NCI-H1092 (cell line): Measurements from ENCODE around the gene PDE3B.
A peak's percentile ranks its signal among the peaks of the same experiment; 100 is the strongest.
"Not testable (repeated sequence)": the region's sequence is repeated elsewhere in the genome, so short reads cannot be mapped to it uniquely, and the experiment has no call there.

Experiments used
- DNase-seq: peaks from one replicate; lab custom pipeline; 2025; lab: John Stamatoyannopoulos, UW

The PDE3B gene

GRCh38 chr11:14643697-14644225 is at the start of gene PDE3B:
TSS of gene PDE3B (plus strand) at chr11:14643804. CDS start at chr11:14644076, 272 bp downstream.
- DNase-seq, result peak; percentile 64

GRCh38 chr11:14595261-14595660 is 48.3 kb upstream of the PDE3B start:
- DNase-seq, result not testable (repeated sequence)

- no peak for DNase-seq
Observed at GRCh38 chr11:14607713-14608112, 35.9 kb upstream of the PDE3B start.

GRCh38 chr11:14609902-14610301 is 33.7 kb upstream of the PDE3B start:
- no peak for DNase-seq

- DNase-seq, result no peak
Observed at GRCh38 chr11:14611939-14612338, 31.7 kb upstream of the PDE3B start.

GRCh38 chr11:14612694-14613093 is 30.9 kb upstream of the PDE3B start:
- no peak for DNase-seq

GRCh38 chr11:14614091-14614622 is 29.4 kb upstream of the PDE3B start:
- DNase-seq, result no peak

- DNase-seq, result no peak
Observed at GRCh38 chr11:14617241-14618027, 26.2 kb upstream of the PDE3B start.

GRCh38 chr11:14618060-14618459 is 25.5 kb upstream of the PDE3B start:
- DNase-seq, result no peak

GRCh38 chr11:14619603-14620531 is 23.7 kb upstream of the PDE3B start:
- DNase-seq, result no peak

GRCh38 chr11:14622223-14622954 is 21.2 kb upstream of the PDE3B start:
- no peak for DNase-seq

- no peak for DNase-seq
Observed at GRCh38 chr11:14623036-14623435, 20.6 kb upstream of the PDE3B start.

- no peak for DNase-seq
Observed at GRCh38 chr11:14625586-14626205, 17.9 kb upstream of the PDE3B start.

- DNase-seq, result no peak
Observed at GRCh38 chr11:14626650-14627049, 17.0 kb upstream of the PDE3B start.

- DNase-seq, result not testable (repeated sequence)
Observed at GRCh38 chr11:14633506-14634224, 9.9 kb upstream of the PDE3B start.

- DNase-seq, result no peak
Observed at GRCh38 chr11:14634813-14635212, 8.8 kb upstream of the PDE3B start.

- no peak for DNase-seq
Observed at GRCh38 chr11:14635546-14635945, 8.1 kb upstream of the PDE3B start.

- no peak for DNase-seq
Observed at GRCh38 chr11:14636119-14636518, 7.5 kb upstream of the PDE3B start.

GRCh38 chr11:14637868-14638409 is 5.7 kb upstream of the PDE3B start:
- no peak for DNase-seq

- no peak for DNase-seq
Observed at GRCh38 chr11:14638561-14638960, 5.0 kb upstream of the PDE3B start.
